GM10847 (cell line): ENCODE measurements around the gene DNAH1.

ENCODE experiments used
- POLR2A ChIP-seq: IDR thresholded peaks from 2 replicates; pipeline ENCODE4 v1.6.1; 2011; ENCODE audit not compliant: insufficient read length; ENCODE audit errors: extremely low read depth

DNAH1 gene

GRCh38 chr3:52319921-52320595 lies 3.9 kb downstream of the DNAH1 start:
- TF ChIP-seq POLR2A: no peak

GRCh38 chr3:52321481-52321880 lies 5.4 kb downstream of the DNAH1 start:
- no peak for TF ChIP-seq POLR2A

- TF ChIP-seq POLR2A: no peak
Observed at GRCh38 chr3:52322466-52322865, 6.3 kb downstream of the DNAH1 start.

- TF ChIP-seq POLR2A: no peak
Observed at GRCh38 chr3:52323526-52324295, 7.6 kb downstream of the DNAH1 start.

GRCh38 chr3:52324676-52325075 lies 8.6 kb downstream of the DNAH1 start:
- TF ChIP-seq POLR2A: no peak

GRCh38 chr3:52325686-52326085 lies 9.6 kb downstream of the DNAH1 start:
- TF ChIP-seq POLR2A: no peak

GRCh38 chr3:52326976-52327375 lies 10.9 kb downstream of the DNAH1 start:
- no peak for TF ChIP-seq POLR2A

GRCh38 chr3:52327486-52328290 lies 11.6 kb downstream of the DNAH1 start:
- TF ChIP-seq POLR2A: no peak

GRCh38 chr3:52328536-52329080 lies 12.5 kb downstream of the DNAH1 start:
- no peak for TF ChIP-seq POLR2A

- no peak for TF ChIP-seq POLR2A
Observed at GRCh38 chr3:52330194-52330805, 14.2 kb downstream of the DNAH1 start.

- no peak for TF ChIP-seq POLR2A
Observed at GRCh38 chr3:52331091-52331490, 15.0 kb downstream of the DNAH1 start.

- no peak for TF ChIP-seq POLR2A
Observed at GRCh38 chr3:52331906-52332305, 15.8 kb downstream of the DNAH1 start.

- no peak for TF ChIP-seq POLR2A
Observed at GRCh38 chr3:52333869-52334557, 17.9 kb downstream of the DNAH1 start.

- no peak for TF ChIP-seq POLR2A
Observed at GRCh38 chr3:52339612-52340011, 23.5 kb downstream of the DNAH1 start.
